Right lung (tissue), 10 donors: ENCODE measurements around the gene TDO2. TPM values are rescaled to one million over a fixed set of nuclear protein-coding genes. Genes with fewer than 3 reads are reported as not detected.
"Not testable (repeated sequence)": the region's sequence is repeated elsewhere in the genome, so short reads cannot be mapped to it uniquely, and the experiment has no call there.

Source experiments
- DNase-seq, 2 donors: peaks; one replicate each; pipeline ENCODE4 v3.0.0-alpha.2; 2013
- long read RNA-seq, 8 donors: transcript quantifications; one replicate each; lab custom pipeline, GENCODE V29; 2026
- polyA plus RNA-seq, 5 donors: library from polyadenylated mRNA; unstranded; fragments of 120-200 nt; gene quantifications; one replicate each; pipeline versions ENCODE4 v1.2.1 to v1.2.3, GENCODE V29; 2013; ENCODE audit warnings: inconsistent platforms in 1 of 5, low replicate concordance in 1 of 5; ENCODE audit not compliant: insufficient read length in 5 of 5, insufficient read depth in 1 of 5

TDO2 gene
- 10 to 100 TPM; 22.9 to 53.5 (median 30.5) TPM for polyA plus RNA-seq
- long read RNA-seq, donor 1, transcript TDO2-208 (12 exons, 1,701 nt), result major isoform, 5 of 23 reads
- long read RNA-seq, donor 1, partial matches to known transcripts, result 17 of 23 reads
- long read RNA-seq, donor 1, other reads (novel, unspliced or antisense), result 0 of 23 reads
- long read RNA-seq, donor 2, partial matches to known transcripts, result 0 of 6 reads
- long read RNA-seq, donor 2, other reads (novel, unspliced or antisense), result 0 of 6 reads
- long read RNA-seq, donor 3, partial matches to known transcripts, result 8 of 13 reads
- long read RNA-seq, donor 3, other reads (novel, unspliced or antisense), result 0 of 13 reads
- long read RNA-seq, donor 4, partial matches to known transcripts, result 5 of 11 reads
- long read RNA-seq, donor 4, other reads (novel, unspliced or antisense), result 0 of 11 reads
- long read RNA-seq, donor 5, transcript TDO2-208 (12 exons, 1,701 nt), result major isoform, 11 of 40 reads
- long read RNA-seq, donor 5, transcript TDO2-205 (3 exons, 935 nt), result minor isoform, 6 of 40 reads
- long read RNA-seq, donor 5, partial matches to known transcripts, result 16 of 40 reads
- long read RNA-seq, donor 5, other reads (novel, unspliced or antisense), result 7 of 40 reads
- long read RNA-seq, donor 6, transcript TDO2-208 (12 exons, 1,701 nt), result major isoform, 12 of 25 reads
- long read RNA-seq, donor 6, partial matches to known transcripts, result 12 of 25 reads
- long read RNA-seq, donor 6, other reads (novel, unspliced or antisense), result 0 of 25 reads
- long read RNA-seq, donor 7, transcript TDO2-208 (12 exons, 1,701 nt), result major isoform, 6 of 12 reads
- long read RNA-seq, donor 7, partial matches to known transcripts, result 6 of 12 reads
- long read RNA-seq, donor 7, other reads (novel, unspliced or antisense), result 0 of 12 reads
- long read RNA-seq, donor 8, partial matches to known transcripts, result 0 of 4 reads
- long read RNA-seq, donor 8, other reads (novel, unspliced or antisense), result 0 of 4 reads

GRCh38 chr4:155903453-155903852 is at the start of gene TDO2:
Gene TDO2 (plus strand): TSS chr4:155903696. CDS start chr4:155903759, 63 bp downstream.
- DNase-seq, result peak; percentile 72 to 76

- no peak for DNase-seq
These were observed 48.8 kb upstream of the TDO2 start for GRCh38 chr4:155854582-155855226.

- DNase-seq, result no peak
These were observed 47.6 kb upstream of the TDO2 start for GRCh38 chr4:155855897-155856296.

- no peak for DNase-seq
These were observed 37.3 kb upstream of the TDO2 start, which contains the start of gene ASIC5 for GRCh38 chr4:155866177-155866576. Gene ASIC5 (minus strand): TSS chr4:155866277. CDS start chr4:155866226, 51 bp downstream.

GRCh38 chr4:155875878-155876277 is 27.6 kb upstream of the TDO2 start:
- no peak for DNase-seq

GRCh38 chr4:155877971-155878370 is 25.5 kb upstream of the TDO2 start:
- no peak for DNase-seq

GRCh38 chr4:155878611-155879010 is 24.9 kb upstream of the TDO2 start:
- no peak for DNase-seq

GRCh38 chr4:155879767-155880166 is 23.7 kb upstream of the TDO2 start:
- DNase-seq, result no peak

GRCh38 chr4:155881555-155881954 is 21.9 kb upstream of the TDO2 start:
- no peak for DNase-seq

GRCh38 chr4:155883895-155884294 is 19.6 kb upstream of the TDO2 start:
- DNase-seq, result no peak

- DNase-seq, result no peak
These were observed 17.8 kb upstream of the TDO2 start for GRCh38 chr4:155885666-155886065.

GRCh38 chr4:155887045-155887444 is 16.5 kb upstream of the TDO2 start:
- no peak for DNase-seq

- DNase-seq, result no peak
These were observed 15.5 kb upstream of the TDO2 start for GRCh38 chr4:155887847-155888570.

- peak; percentile 61 to 70 for DNase-seq
These were observed 14.3 kb upstream of the TDO2 start for GRCh38 chr4:155889031-155889793.

GRCh38 chr4:155889946-155890345 is 13.6 kb upstream of the TDO2 start:
- no peak for DNase-seq

- no peak for DNase-seq
These were observed 12.4 kb upstream of the TDO2 start for GRCh38 chr4:155891058-155891457.

- DNase-seq, result not testable (repeated sequence)
These were observed 5.1 kb upstream of the TDO2 start for GRCh38 chr4:155898371-155898770.

GRCh38 chr4:155899891-155900290 is 3.6 kb upstream of the TDO2 start:
- no peak for DNase-seq

- peak in 1 of 2 donors; percentile 42 for DNase-seq
These were observed 3.1 kb upstream of the TDO2 start for GRCh38 chr4:155900381-155900780.

GRCh38 chr4:155901013-155901412 is 2.5 kb upstream of the TDO2 start:
- DNase-seq, result no peak
